NB4 (cell line): ENCODE results near the gene IHH.

Experiments
- TF ChIP-seq, protein P1 (sequence below): IDR thresholded peaks from one replicate; pipeline ENCODE4 v1.5.1; 2012; ENCODE audit warnings: low read depth, low read length
- TF ChIP-seq, protein P2 (sequence below): IDR thresholded peaks from 2 replicates; pipeline ENCODE4 v1.6.1; 2011; ENCODE audit warnings: low read depth, low read length

DNA sequence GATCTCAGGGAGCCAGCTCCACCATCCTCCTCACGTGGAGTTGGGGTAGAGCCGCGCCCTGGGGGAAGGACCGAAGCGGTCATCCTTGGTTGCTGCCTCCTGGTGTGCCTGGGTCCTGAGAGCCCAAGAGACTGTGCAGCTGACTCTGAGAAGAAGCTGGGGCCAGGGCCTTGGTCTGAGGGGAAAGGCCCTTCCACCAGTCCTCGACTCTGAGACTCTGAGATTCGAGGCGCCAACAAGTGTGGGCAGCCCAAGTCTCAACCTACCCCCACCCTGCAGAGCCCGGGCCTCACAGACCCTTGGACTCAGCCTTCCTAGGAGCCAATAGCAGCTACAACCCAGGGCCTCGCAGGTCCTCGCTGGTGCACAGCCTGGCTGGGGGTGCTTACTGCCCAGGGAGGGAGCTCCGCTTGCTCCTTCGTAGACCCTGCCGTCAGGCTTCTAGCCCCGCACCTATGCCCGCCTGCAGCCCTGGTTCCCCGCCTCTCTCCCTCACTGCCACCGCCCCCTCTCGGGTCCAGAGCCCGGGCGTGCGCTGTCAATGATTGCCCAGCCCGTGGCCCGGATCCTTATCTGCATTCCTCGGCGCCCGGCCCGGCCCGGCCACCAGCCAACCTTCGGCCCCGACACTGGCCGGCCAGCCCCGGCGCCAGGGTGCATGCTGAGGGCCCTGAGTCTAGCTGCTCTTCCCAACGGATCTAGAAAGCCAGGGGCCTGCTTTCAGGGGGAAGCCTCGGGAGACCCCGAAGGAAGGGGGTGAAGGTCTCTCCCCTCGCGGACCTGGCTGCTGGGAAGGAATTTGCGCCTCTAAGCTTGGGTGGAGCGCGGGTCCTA lies 2.0 kb downstream of the IHH start:
- TF ChIP-seq, protein P1, sequence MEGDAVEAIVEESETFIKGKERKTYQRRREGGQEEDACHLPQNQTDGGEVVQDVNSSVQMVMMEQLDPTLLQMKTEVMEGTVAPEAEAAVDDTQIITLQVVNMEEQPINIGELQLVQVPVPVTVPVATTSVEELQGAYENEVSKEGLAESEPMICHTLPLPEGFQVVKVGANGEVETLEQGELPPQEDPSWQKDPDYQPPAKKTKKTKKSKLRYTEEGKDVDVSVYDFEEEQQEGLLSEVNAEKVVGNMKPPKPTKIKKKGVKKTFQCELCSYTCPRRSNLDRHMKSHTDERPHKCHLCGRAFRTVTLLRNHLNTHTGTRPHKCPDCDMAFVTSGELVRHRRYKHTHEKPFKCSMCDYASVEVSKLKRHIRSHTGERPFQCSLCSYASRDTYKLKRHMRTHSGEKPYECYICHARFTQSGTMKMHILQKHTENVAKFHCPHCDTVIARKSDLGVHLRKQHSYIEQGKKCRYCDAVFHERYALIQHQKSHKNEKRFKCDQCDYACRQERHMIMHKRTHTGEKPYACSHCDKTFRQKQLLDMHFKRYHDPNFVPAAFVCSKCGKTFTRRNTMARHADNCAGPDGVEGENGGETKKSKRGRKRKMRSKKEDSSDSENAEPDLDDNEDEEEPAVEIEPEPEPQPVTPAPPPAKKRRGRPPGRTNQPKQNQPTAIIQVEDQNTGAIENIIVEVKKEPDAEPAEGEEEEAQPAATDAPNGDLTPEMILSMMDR, result no peak
- TF ChIP-seq, protein P2, sequence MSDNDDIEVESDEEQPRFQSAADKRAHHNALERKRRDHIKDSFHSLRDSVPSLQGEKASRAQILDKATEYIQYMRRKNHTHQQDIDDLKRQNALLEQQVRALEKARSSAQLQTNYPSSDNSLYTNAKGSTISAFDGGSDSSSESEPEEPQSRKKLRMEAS, result no peak
